Left lung (tissue), 10 donors: ENCODE measurements around the gene SLC5A2. TPM values are rescaled to one million over a fixed set of nuclear protein-coding genes. Genes with fewer than 3 reads are reported as not detected.

Experiments
- ATAC-seq: fragments of 200-7000 bp; cut with Tn5 transposase; one replicate; pipeline ENCODE4 v1.9.1; 2020; ENCODE audit warnings: moderate library complexity
- DNase-seq, 4 donors: peaks; one replicate each; pipeline ENCODE4 v3.0.0-alpha.2; 2013 to 2020
- H3K27ac ChIP-seq, 2 donors: fragments of 200-600 bp; sonication (generic) in 1 of 2; one replicate each; pipeline versions ENCODE4 v1.5.0 to v1.8.0; 2020 to 2021
- H3K27me3 ChIP-seq, 2 donors: fragments of 200-600 bp; sonication (generic) in 1 of 2; one replicate each; pipeline versions ENCODE4 v1.5.0 to v1.8.0; 2020 to 2021
- H3K36me3 ChIP-seq, 2 donors: fragments of 200-600 bp; sonication (generic) in 1 of 2; one replicate each; pipeline versions ENCODE4 v1.5.0 to v1.8.0; 2020 to 2021
- H3K4me1 ChIP-seq, 2 donors: fragments of 200-600 bp; one replicate each; pipeline ENCODE4 v1.8.0; 2021
- H3K4me3 ChIP-seq, 2 donors: fragments of 200-600 bp; sonication (generic) in 1 of 2; one replicate each; pipeline versions ENCODE4 v1.5.0 to v1.8.0; 2020 to 2021; ENCODE audit warnings: mild to moderate bottlenecking in 1 of 2
- H3K9me3 ChIP-seq, 2 donors: fragments of 200-600 bp; sonication (generic) in 1 of 2; one replicate each; pipeline versions ENCODE4 v1.5.0 to v1.8.0; 2020 to 2021
- intact Hi-C, 2 donors: fragments of 100-400 bp; cut with DNase I; formaldehyde crosslinking; loops; one replicate each; pipeline versions ENCODE4 v1.11.2 to v1.14.2; 2022
- polyA plus RNA-seq, 6 donors: library from polyadenylated mRNA; unstranded; fragments of 120-200 nt; gene quantifications; one replicate each; pipeline ENCODE4 v1.2.1, GENCODE V29; 2013; ENCODE audit not compliant: insufficient read length in 6 of 6
- total RNA-seq, 2 donors: library from RNA; stranded (reverse); fragmentation: NEBNext Ultra II Directional; extraction: Animal tissue kit (Norgen Biotek cat#: 25700); gene quantifications; one replicate each; pipeline ENCODE4 v1.2.1, GENCODE V29; 2021
- TF ChIP-seq, protein P1 (sequence below), 2 donors: fragments of 200-600 bp; sonication (generic) in 1 of 2; IDR thresholded peaks; one replicate each; pipeline versions ENCODE4 v1.5.0 to v1.8.0; 2021; ENCODE audit warnings: antibody characterized with exemption in 2 of 2
- donor health status: DM: no; HTN: yes; CAD: no.
- donor health status: DM: no; HTN: no; CAD: no.

Gene SLC5A2
- total and polyA plus RNA-seq, 8 donors: 0.92 to 18.8 (median 13.5) TPM

DNA sequence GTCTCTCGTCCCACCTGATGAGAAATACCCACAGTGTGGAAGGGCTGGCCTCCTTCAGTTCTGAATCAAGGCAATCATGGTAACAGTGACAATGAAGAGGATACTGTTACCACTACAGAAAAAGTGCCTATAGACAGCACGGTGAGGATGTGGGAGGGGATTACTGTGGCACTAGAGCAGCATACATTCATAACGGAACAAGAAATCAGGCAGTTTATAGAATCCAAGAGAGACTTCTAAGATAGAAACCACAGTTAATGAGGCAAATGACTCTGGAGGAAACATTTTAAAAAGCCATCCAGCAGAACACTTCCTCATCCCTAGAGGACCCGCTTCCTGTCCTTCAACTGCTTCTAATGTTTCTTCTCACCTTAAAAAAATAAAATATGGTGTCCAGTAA lies 22.6 kb downstream of the SLC5A2 start:
- no peak overlapping the region for H3K27ac ChIP-seq
- no peak overlapping the region for H3K4me3 ChIP-seq
- TF ChIP-seq, protein P1, sequence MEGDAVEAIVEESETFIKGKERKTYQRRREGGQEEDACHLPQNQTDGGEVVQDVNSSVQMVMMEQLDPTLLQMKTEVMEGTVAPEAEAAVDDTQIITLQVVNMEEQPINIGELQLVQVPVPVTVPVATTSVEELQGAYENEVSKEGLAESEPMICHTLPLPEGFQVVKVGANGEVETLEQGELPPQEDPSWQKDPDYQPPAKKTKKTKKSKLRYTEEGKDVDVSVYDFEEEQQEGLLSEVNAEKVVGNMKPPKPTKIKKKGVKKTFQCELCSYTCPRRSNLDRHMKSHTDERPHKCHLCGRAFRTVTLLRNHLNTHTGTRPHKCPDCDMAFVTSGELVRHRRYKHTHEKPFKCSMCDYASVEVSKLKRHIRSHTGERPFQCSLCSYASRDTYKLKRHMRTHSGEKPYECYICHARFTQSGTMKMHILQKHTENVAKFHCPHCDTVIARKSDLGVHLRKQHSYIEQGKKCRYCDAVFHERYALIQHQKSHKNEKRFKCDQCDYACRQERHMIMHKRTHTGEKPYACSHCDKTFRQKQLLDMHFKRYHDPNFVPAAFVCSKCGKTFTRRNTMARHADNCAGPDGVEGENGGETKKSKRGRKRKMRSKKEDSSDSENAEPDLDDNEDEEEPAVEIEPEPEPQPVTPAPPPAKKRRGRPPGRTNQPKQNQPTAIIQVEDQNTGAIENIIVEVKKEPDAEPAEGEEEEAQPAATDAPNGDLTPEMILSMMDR (IDR thresholded peaks at IDR 0.05): no peak
- DNase-seq (no peak), ATAC-seq (no peak)
- intact Hi-C loops: no loop called here
- H3K36me3 ChIP-seq: peaks cover 0 to 8% of the 10 kb centered on the region in 2 donors
- no peaks in the 10 kb centered on the region for H3K27me3 ChIP-seq
- H3K4me1 ChIP-seq: peaks cover 12 to 54% of the 10 kb centered on the region in 2 donors
- no peaks in the 10 kb centered on the region for H3K9me3 ChIP-seq

DNA sequence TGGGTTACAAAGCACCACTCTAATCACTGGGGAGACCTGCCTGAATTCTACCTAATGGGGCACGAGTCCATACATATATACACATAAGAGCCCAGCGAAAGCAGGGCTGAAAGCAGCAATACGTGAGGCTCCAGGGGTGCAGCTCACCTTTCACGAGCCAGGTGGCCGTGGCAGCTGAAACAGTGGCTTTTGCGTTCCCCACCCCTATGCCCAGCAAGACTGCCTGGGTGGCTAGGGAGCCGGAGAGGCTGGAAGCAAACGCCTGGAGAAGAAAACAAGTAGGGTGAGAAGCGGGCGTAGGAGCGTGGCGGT lies 24.6 kb downstream of the SLC5A2 start:
- DNase-seq (no peak), ATAC-seq (no peak)
- Histone ChIP-seq H3K9me3 (no peaks in the 10 kb centered on the region), H3K4me3 (peak overlapping the region; percentile 62 to 94), H3K36me3 (peaks cover 0 to 8% of the 10 kb centered on the region in 2 donors), H3K4me1 (peaks cover 12 to 51% of the 10 kb centered on the region in 2 donors), H3K27me3 (no peaks in the 10 kb centered on the region), H3K27ac (peak overlapping the region; percentile 92 to 94)
- intact Hi-C loops: no loop called here
- TF ChIP-seq, protein P1 (IDR thresholded peaks at IDR 0.05): no peak

GRCh38 chr16:31507929-31508705 lies 25.2 kb downstream of the SLC5A2 start, which contains the start of gene RUSF1:
Gene RUSF1 (minus strand): TSS chr16:31508391. CDS start chr16:31508373, 18 bp downstream.
- Histone ChIP-seq H3K36me3 (peaks cover 0 to 8% of the 10 kb centered on the region in 2 donors), H3K4me3 (peak within 1 kb of the TSS; percentile 62 to 94), H3K4me1 (peaks cover 12 to 47% of the 10 kb centered on the region in 2 donors), H3K9me3 (no peaks in the 10 kb centered on the region), H3K27me3 (no peaks in the 10 kb centered on the region), H3K27ac (peak within 1 kb of the TSS; percentile 92 to 94)
- TF ChIP-seq, protein P1 (IDR thresholded peaks at IDR 0.05): no peak
- ATAC-seq (peak; percentile 87), DNase-seq (peak; percentile 89 to 98 (median 94))
- intact Hi-C loops: no loop called here

DNA sequence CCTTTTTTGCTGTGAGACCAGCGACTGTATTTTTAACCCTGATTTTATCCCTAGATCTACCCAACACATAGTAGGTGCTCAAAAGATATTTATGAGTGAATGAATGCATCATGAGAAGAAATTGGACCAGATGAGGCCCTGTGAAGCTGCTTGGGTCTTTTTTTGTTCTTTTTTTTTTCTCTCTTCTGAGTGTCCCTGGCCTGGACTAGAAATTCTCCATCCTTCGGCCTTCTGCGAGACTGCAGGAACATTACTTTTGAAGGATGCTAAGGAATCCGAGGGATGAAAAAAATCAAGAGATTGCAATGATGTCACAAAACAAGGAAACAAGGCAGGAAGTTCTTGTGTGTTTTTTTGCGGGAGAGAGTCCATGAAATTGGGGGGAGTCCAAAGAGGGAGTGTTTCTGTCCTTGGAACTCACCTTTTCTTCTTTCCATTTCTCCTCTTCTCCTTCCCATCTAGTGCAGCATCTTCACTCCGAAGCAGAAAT lies 25.8 kb downstream of the SLC5A2 start:
- no peaks in the 10 kb centered on the region for H3K9me3 ChIP-seq
- peak overlapping the region; percentile 92 to 94 for H3K27ac ChIP-seq
- H3K27me3 ChIP-seq: no peaks in the 10 kb centered on the region
- peak overlapping the region; percentile 62 to 94 for H3K4me3 ChIP-seq
- ATAC-seq (peak; percentile 3), DNase-seq (peak in 2 of 4 donors; percentile 35 to 43)
- peaks cover 9 to 41% of the 10 kb centered on the region in 2 donors for H3K4me1 ChIP-seq
- TF ChIP-seq, protein P1 (IDR thresholded peaks at IDR 0.05): no peak
- H3K36me3 ChIP-seq: peaks cover 0 to 8% of the 10 kb centered on the region in 2 donors
- intact Hi-C loops: no loop called here

GRCh38 chr16:31513126-31513525 lies 30.2 kb downstream of the SLC5A2 start:
- TF ChIP-seq, protein P1 (IDR thresholded peaks at IDR 0.05): no peak
- DNase-seq (no peak), ATAC-seq (no peak)
- no peaks in the 10 kb centered on the region for H3K36me3 ChIP-seq
- no peak overlapping the region for H3K27ac ChIP-seq
- no peaks in the 10 kb centered on the region for H3K9me3 ChIP-seq
- peaks cover 0 to 12% of the 10 kb centered on the region in 2 donors for H3K4me1 ChIP-seq
- no peaks in the 10 kb centered on the region for H3K27me3 ChIP-seq
- intact Hi-C loops: no loop called here
- no peak overlapping the region for H3K4me3 ChIP-seq
